HG03095 (cell line): ENCODE results near the gene SLX4IP.
"Not testable (repeated sequence)": the region's sequence is repeated elsewhere in the genome, so short reads cannot be mapped to it uniquely, and the experiment has no call there.

Experiments used
- ATAC-seq: cut with Tn5 transposase; IDR thresholded peaks from one replicate; pipeline ENCODE4 v1.9.1; 2021; ENCODE audit warnings: moderate library complexity; ENCODE audit not compliant: unreplicated experiment

SLX4IP gene

DNA sequence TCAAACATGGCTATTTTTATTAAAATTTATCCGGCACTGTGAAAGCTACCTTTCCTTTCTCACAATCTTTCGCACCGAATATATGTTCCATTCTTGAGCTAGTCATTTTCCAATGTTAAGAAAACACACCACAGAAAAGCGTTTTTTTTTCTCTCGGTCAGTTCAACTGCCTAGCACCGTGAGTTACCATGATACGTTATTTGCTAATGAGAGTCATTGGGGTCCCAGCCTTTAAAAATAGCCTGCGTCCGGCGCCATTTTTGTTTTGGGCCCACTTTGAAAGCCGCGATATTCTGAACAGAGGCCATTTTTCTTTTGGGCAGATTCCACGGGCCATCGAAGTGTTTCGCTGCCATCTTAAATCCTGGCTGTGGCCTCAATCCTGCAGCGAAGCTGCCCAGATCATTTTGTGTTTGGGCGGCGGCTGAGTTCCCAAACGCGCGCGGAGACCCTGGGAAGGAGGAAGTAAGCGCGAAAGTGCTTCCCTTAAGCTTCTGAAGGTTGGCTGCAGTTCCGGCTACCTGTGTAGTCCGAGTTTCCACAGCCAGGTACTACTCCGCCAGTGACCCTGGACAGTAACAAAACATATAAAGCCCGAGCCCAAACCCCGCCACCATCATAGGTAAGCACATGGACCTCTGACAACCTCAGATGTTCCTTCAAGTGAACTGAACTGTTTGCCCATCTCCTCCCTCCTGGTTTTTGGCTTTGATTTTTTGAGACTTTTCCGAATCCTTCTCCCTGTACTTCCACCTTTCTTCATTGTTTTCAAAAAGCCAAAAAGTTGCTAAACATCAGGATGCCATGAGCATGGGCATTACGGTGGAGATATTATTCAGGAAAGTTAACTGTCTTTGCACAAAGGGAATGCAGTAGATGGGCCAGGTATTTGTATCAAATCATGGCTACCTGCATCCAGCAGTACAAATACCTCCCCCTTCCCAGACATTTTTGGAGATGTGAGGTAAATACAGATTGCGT, at the start of gene SLX4IP:
SLX4IP (plus strand) TSS at position 474 of the 981 bp plus-strand sequence. CDS start 22,900 bp downstream, outside the sequence.
- peak; percentile 59 for ATAC-seq

DNA sequence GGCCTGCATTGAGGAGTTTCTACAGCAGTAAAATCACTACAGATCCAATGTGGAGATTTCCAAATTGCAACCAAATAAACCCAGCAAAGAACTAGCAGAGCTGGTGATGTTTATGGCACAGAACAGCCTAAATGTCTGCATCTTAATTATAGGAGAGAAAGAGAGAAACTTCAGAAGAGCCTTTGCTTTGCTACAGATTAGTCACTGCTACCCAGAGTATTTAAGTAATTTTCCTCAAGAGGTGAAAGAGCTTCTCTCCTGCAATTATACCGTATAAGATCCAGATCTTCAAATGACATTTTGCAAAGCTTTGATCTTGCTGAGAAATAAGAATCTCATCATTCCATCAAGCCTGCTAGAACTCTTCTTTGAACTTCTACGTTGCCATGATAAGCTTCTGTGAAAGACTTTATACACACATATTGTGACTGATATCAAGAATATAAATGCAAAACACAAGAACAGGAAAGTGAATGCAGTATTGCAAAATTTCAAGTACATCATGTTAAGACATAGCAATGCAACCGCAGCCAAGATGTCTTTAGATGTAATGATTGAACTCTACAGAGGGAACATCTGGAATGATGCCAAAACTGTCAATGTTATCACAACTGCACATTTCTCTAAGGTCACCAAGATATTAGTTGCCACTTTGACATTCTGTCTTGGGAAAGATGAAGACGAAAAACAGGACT, 49.1 kb upstream of the SLX4IP start:
- no peak for ATAC-seq

DNA sequence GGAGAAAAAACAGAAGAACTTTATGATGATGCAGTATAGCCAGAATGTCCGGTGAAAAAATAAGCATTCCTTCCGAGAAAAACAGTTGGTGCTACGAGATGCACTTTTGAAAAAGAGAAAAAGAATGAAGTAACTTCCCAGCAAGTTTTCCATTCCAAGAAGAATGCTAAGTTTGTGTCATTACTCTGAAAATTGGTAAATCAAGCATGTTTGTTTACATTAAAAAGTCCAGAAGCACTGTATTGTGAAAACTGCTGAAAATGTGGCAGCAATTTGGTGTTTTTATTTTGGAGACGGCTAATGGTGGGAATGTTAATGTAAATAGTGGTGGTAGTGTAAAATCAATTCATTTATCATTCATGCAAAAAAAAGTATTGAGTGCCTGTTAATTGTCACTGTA, 47.4 kb upstream of the SLX4IP start:
- ATAC-seq, result no peak

DNA sequence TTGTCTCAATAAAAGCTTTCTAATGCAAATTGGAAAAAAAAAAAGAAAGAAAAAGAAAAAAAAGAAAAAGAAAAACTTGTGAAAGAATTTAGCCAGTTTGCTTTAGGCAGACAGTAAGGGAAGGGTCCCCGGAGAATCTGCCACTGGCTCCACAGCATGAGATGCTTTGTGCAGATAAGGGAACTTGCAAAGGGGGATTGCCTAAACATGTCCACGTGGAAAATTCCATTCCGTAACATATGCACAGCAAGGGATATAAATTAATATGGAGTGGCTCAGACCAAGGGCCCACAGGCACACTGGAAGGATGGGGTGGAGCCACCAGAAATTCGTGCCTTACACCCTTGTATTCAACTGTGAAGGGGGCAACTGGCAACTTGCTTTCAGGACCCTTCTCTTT, 46.5 kb upstream of the SLX4IP start:
- no peak for ATAC-seq

DNA sequence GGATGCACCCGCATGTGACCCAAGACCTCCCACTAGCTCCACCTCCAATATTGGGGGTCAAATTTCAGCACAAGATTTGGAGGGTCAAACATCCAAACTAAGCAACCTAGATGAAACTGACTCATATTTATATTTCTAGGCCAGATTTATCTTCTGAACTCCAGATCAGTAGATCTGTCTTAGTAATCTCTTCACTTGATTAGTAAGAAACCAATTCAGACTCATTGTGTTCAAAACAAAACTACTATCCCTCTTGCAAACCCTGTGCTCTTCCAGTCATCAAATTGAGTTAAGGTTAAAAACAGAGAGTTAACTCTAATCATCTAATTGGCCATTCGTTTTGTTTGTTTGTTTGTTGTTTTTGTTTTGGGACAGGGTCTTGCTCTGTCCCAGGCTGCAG, 44.4 kb upstream of the SLX4IP start:
- no peak for ATAC-seq

DNA sequence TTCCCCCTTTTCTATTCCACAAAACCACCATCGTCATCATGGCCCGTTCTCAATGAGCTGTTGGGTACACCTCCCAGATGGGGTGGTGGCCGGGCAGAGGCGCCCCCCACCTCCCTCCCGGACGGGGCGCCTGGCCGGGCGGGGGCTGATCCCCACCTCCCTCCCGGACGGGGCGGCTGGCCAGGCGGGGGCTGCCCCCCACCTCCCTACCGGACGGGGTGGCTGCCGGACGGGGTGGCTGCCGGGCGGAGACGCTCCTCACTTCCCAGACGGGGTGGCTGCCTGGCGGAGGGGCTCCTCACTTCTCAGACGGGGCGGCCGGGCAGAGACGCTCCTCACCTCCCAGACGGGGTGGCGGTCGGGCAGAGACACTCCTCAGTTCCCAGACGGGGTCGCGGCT, 40.4 kb upstream of the SLX4IP start:
- not testable (repeated sequence) for ATAC-seq

DNA sequence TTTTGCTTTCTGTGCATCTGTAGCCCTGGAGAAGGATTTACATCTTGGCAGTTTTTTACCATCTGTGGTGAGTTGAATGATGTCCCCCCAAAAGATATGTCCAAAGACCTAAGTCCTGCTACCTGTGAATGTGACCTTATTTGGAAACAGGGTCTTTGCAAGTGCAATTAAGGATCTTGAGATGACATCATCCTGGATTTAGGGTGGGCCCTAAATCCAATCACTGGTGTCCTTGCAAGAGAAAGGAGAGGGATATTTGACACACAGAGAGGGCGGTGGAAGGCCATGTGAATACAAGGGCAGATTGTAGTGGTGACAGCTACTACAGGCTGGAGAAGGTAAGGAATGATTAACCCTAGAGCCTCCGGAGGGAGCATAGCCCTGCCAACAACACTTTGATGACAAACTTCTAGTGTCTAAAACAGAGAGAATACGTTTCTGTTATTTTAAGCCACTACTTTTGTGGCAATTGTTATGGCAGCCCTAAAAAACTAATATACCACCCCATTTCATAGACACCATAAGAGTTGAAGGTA, 36.2 kb upstream of the SLX4IP start:
- ATAC-seq, result no peak

DNA sequence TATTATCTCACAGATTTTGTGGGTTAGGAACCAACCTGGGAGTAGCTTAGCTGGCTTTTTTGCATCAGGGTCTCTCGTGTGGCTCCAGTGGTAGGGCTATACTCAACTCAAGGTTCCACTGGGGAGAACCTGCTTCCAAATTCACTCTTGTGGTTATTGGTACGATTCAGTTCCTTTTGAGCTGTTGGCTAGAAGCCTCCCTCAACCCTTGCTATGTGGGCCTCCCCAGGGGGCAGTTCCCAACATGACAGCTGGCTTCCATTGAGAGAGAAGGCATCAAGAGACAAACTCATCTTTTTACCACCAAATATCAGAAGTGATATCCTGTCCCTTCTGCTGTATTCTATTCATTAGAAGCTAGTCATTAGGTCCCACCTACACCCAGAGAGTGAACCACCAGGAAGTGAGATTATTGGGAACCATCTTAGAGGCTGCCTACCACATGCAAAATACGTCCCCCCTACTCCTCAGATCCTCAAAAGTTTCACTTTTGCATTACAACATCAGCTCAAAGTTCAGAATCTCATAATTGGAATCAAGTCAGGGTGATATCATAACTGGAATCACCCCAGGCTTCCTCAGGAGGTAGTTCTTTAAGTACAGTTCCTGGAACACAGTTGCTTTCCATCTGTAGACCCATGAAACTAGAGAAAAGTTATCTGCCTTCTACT, 32.0 kb upstream of the SLX4IP start:
- no peak for ATAC-seq

DNA sequence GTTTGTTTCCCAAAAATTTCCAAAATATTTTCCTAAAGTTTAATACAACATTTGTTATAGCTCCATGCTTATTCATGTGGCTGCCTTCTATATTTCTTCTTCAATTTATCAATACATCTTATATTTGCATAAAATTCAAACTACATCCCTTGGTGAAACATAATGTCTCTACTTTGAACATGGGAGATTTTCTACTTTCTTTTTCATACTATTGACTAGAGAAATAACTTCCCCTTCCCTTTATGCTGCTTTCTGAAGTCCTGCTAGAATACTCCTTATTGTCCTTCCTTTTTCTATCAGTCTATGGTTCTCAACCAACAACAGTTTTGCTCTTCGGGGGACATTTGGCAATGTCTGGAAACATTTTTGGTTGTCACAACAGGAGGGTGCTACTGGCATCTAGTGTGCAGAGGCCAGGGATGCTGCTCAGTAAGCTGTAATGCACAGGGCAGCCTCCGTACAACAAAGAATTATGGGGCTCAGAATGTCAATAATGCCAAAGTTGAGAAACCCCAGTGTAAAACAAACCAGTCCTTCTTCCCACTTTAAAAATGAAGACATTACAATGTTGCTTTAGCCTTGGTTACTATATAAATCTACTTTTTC, 31.0 kb upstream of the SLX4IP start:
- ATAC-seq, result no peak

DNA sequence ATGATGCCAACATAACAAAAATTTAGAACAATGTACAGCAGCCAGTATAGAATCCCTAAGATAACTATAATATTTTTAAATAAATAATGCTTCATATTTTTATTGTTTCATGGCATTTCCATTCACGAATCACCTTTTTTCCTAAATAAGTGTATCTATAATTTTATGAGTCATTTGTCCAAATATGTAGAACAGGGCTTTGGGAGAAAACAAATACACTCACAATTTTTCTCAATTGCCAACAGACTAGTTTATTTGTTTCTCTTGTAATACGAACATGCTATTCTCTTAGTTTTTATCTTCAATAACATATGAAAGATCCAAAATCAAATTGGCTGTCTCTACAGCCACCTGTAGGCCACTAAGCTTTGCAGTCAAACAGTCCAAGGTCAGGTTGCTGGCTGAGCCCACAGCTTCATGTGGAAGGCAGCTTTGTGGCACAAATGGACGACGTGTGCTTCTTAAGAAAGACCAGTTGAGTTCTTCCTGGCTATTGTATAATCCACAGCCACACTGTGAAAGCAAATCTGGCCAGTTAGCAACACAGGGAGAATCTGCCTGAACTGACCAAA, 30.1 kb upstream of the SLX4IP start:
- ATAC-seq, result no peak

DNA sequence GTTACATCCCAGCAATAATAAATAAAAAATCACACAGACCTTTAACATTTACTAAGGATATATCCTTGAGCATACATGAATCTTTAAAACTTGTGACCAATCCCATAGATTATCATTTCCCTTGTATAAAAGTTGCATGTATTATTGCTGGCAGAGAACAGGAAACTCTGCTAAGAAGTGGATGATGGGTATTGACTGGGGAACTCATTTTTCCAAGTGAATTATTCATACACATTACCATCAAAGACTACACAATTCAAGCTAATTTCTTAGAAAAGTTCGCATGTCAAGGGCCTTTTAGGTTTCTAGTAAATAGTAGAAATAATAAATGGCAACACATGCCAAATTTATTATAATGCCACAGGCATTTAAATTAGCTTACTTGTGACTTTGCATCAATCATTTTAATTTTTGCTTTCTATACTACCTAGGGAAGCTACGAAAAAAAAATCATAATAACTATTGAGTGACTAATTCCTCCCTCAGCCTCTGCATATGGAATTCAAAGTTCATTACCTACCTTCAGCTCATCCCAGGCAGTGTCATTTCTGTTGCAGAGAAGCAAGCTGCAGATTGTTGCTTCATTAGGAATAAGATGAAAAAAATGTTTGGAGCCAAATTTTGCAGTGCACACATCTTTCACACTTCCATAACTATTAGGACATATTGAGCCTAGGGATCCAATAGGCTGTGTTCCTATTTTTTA, 26.8 kb upstream of the SLX4IP start:
- no peak for ATAC-seq

DNA sequence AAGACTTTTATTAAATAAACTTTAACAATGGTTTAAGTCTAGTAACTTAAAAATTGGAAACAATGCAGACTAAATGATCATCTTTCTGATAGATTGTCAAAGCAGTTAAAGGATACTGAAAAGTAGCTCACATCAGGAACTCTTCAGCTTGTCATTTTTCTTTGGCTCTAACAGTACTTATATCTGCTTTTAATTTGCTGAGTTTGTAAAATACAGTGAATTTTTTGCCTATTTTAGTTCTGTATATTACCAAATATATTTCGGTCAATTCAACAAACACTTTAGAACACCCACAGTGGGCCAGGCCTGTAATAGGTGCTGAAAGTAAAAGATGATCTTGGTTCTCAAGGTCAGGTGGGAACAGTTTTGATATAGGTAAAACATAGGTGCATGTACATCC, 23.4 kb upstream of the SLX4IP start:
- no peak for ATAC-seq

DNA sequence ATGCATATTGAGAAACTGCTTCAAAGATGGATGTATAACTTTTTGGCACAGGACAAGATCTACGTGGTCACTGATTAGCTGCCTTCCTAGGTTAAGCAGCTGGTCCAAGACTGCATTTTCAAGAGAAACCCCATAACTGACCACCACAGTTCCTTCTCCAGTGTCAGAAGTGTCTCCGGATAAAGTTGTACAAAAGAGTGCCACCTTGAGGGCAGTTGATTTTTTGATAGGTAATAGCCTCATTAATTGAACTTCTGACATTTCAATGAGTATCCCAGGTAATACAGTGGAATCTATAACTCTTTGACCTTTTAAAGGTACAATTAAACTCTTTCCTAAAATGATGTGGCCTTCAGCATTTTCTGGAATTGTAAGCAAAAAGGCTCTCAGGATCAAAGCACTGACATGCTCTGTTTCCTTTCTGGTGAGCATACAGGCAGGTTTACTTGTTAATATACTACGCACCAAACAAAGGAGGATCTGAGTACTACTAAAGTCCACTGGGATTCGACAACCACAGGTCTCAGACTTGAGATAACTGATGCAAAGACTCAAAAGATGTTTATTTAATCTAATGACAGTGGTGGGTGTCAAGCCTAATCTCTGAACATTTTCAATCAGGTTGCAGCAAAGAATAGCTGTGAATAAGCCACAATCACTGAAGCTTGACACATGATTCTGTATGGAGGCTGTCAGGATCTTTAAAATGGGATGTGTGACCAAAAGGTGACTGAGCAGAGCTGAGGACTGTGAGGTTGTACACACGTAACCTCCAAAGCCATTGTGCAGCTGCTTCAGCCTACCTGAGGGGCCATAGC, 22.3 kb upstream of the SLX4IP start:
- no peak for ATAC-seq

DNA sequence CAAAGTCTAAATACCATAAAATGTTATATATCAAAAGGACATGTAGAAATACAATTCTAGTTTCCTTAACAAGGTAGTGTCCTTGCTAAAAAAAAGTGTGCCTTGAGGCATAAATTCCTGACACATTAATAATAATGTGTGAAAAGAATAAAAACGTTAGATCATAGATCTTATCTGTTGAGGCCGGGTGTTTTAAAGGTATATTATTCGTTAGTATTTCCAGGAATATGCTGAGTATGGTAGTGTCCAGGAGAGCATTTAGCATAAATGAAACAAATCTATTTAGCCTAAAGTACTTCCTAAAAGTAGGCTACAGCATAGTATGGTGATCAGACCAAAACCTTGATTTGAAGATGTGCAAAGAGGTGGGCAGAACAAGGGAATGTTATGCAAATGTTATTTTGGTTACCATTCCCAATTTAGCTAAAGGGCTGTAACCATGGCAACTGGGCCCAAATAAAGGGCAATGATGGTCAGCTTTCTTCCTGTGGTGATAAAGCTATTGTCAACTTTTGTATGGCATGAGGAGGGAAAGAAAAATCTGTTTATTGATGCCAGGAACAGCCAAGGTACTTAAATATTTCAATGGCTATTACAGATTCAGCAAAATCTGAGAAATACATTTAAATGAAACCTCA, 20.0 kb upstream of the SLX4IP start:
- no peak for ATAC-seq

DNA sequence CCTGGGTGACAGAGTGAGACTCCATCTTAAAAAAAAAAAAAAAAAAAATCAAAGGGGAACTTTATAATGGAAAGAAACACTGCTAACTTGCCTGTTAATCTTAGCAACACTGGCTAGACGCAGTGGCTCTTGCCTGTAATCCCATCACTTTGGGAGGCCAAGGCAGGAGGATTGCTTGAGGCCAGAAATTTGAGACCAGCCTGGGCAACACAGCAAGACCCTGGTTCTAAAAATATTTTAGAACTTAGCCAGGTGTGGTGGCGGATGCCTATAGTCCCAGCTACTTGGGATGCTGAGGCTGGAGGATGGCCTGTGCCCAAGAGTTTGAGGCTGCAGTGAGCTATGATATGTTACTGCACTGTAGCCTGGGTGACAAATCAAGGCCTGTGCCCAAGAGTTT, 17.9 kb upstream of the SLX4IP start:
- not testable (repeated sequence) for ATAC-seq

DNA sequence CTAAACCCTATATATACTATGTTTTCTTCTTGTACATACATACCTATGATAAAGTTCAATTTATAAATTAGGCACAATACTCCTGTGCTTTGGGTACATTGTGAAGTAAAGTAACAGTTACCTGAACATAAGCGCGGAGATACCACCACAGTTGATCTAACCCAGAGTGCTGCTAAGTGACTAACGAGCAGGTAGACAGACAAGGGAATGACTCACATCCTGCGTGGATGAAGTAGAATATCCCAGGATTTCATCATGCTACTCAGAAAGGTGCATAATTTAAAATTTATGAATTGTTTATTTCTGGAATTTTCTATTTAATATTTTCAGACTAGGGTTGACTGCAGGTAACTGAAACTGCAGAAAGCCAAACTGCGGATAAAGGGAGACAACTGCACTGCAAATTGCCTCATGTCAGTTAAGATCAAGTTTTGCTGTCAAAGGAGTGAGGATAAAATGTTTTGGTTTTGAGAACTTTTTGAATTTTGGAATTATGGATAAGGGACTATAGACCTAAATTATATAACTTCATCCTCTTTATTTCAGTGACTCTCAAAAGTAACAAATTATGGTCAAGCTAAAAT, 15.5 kb upstream of the SLX4IP start:
- no peak for ATAC-seq

DNA sequence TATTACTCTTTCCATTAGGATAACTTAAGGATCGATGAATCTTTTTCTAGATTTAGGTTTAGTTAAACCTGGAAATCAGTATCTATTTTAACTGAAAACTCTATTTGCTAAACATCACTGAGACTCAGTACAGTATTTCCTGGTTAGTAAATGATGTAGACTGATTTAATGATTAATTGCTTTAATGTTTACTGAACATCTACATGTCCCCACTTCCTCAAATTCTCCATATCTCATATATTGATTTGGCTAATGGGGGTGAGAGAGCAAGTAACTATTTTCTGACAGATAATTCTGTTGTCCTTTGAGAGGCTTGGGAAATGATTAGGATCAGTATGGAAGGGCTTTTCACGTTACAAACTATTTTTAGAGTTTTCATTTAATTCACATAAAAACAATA, 11.4 kb upstream of the SLX4IP start:
- no peak for ATAC-seq

DNA sequence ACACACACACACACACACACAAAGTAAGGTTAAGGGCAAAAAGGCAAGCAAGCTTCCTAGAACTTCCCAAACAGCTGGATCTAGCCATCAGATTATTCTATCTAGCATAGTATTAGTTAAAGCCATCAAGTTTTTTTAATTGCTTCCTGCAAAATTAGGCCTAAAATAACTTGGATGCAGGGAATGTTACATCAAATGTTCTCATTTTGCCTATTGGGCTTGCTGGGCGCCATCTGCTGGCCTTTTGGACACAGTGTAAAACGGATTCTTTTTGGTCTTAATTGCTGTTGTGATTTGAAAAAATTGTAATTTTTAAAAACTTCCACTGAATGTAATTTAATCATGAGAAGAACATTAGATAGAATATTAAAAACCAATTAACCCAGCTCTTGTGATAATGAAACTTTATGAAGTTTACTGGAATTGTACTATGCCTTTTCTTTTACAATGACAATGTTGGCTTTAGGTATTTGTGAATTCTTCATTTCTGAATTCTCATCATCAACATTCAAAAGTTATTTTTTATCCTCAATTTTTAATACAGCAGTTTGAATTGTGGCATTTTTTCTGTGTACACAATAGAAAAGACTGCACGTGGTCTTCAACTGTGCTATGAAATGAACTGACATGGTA, 7.9 kb upstream of the SLX4IP start:
- no peak for ATAC-seq
